Neural progenitor cell (in vitro differentiated cells): Measurements from ENCODE around the gene PTPRT. TPM values are rescaled to one million over a fixed set of nuclear protein-coding genes. Genes with fewer than 3 reads are reported as not detected.

ENCODE experiments used
- DNase-seq: peaks from one replicate; pipeline ENCODE4 v3.0.0-alpha.2; 2016; ENCODE audit warnings: low spot score
- H2AFZ ChIP-seq: fragments of 200-600 bp; sonication (generic); replicated peaks from 2 replicates; pipeline ENCODE4 v1.6.1; 2016; ENCODE audit warnings: antibody characterized with exemption
- H3F3A ChIP-seq: fragments of 200-600 bp; sonication (generic); 2 replicates; pipeline ENCODE4 v1.6.1; 2016; ENCODE audit warnings: antibody characterized with exemption, low read depth
- H3K27ac ChIP-seq: fragments of 200-600 bp; sonication (generic); 2 replicates; pipeline ENCODE4 v1.5.1; 2016; ENCODE audit warnings: mild to moderate bottlenecking
- H3K27me3 ChIP-seq: fragments of 200-600 bp; sonication (generic); 2 replicates; pipeline ENCODE4 v1.6.1; 2016; ENCODE audit warnings: mild to moderate bottlenecking, moderate library complexity
- H3K36me3 ChIP-seq: fragments of 200-600 bp; sonication (generic); 2 replicates; pipeline ENCODE4 v1.5.1; 2016
- H3K4me1 ChIP-seq: fragments of 200-600 bp; sonication (generic); 2 replicates; pipeline ENCODE4 v1.6.1; 2016; ENCODE audit warnings: mixed run types
- H3K4me2 ChIP-seq: fragments of 200-600 bp; sonication (generic); 2 replicates; pipeline ENCODE4 v1.6.1; 2016
- H3K4me3 ChIP-seq: fragments of 200-600 bp; sonication (generic); 2 replicates; pipeline ENCODE4 v1.5.1; 2016
- H3K79me2 ChIP-seq: fragments of 200-600 bp; sonication (generic); 2 replicates; pipeline ENCODE4 v1.6.1; 2016; ENCODE audit warnings: low read depth
- H3K9ac ChIP-seq: fragments of 200-600 bp; sonication (generic); 2 replicates; pipeline ENCODE4 v1.6.1; 2016
- H3K9me3 ChIP-seq: fragments of 200-600 bp; sonication (generic); 2 replicates; pipeline ENCODE4 v1.5.1; 2016; ENCODE audit warnings: low read depth
- H4K20me1 ChIP-seq: fragments of 200-600 bp; sonication (generic); 2 replicates; pipeline ENCODE4 v1.6.1; 2016; ENCODE audit warnings: low read depth
- H3K27ac Mint-ChIP-seq: 3 replicates; pipeline ENCODE4 v1.8.0; 2021; ENCODE audit warnings: mixed read lengths
- H3K27me3 Mint-ChIP-seq: 2 replicates; pipeline ENCODE4 v1.8.0; 2022; ENCODE audit warnings: low read depth, mild to moderate bottlenecking, inconsistent platforms, moderate library complexity, mixed read lengths; ENCODE audit not compliant: insufficient read depth
- H3K36me3 Mint-ChIP-seq: 3 replicates; pipeline ENCODE4 v1.8.0; 2021; ENCODE audit warnings: mixed read lengths
- H3K4me1 Mint-ChIP-seq: 3 replicates; pipeline ENCODE4 v1.8.0; 2021; ENCODE audit warnings: mixed read lengths
- H3K4me3 Mint-ChIP-seq: 3 replicates; pipeline ENCODE4 v1.8.0; 2021; ENCODE audit warnings: mild to moderate bottlenecking, moderate library complexity, mixed read lengths
- H3K9me3 Mint-ChIP-seq: 3 replicates; pipeline ENCODE4 v1.8.0; 2020; ENCODE audit warnings: mixed read lengths
- EZH2 ChIP-seq: fragments of 200-600 bp; sonication (generic); IDR thresholded peaks from 2 replicates; pipeline ENCODE4 v1.6.1; 2017; ENCODE audit warnings: antibody characterized with exemption, mild to moderate bottlenecking, moderate library complexity
- EZH2phosphoT487 ChIP-seq: fragments of 200-600 bp; sonication (generic); IDR thresholded peaks from 2 replicates; pipeline ENCODE4 v1.6.1; 2017; ENCODE audit warnings: antibody characterized with exemption
- total RNA-seq: library from RNA; depleted of rRNA; stranded (reverse); fragments of >200 nt; gene quantifications from 2 replicates; pipeline ENCODE4 v1.2.3, GENCODE V29; 2015; ENCODE audit warnings: low replicate concordance
- TF ChIP-seq, protein P1 (sequence below): fragments of 200-600 bp; sonication (generic); IDR thresholded peaks from 2 replicates; pipeline ENCODE4 v1.5.1; 2017; ENCODE audit warnings: antibody characterized with exemption, mild to moderate bottlenecking

Gene PTPRT
- total RNA-seq, 1 donor from 2014 or later = 1.1 TPM

DNA sequence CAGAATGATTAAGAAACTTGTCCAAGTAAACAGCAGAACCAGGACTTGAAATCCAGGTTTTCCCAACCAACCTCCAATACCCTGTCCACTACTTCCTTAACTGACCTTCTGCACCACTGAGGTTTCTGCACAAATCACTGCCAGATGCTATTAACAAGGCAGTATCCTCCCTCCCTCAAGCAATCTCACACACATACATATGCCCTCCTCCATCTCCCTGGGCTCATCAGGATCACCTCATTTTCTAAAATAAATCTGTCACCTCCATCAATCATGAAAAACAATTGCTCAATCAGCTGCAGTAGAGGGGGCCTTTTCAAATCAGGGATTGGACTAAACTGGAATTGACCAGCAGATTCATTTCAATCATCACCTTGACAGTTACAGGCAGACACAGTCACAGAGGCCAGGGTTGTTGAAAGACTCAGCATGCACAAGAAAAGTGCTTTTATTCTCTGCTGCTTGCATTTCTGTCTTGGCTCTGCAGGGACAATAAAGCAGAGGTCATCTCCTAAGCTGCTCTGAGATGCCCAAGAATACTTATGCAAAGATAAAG lies 539.4 kb downstream of the PTPRT start:
- H3K9me3 Mint-ChIP-seq = peaks cover 6% of the 10 kb centered on the region
- H3K4me3 Mint-ChIP-seq = no peak overlapping the region
- peaks cover 2% of the 10 kb centered on the region for H3K36me3 Mint-ChIP-seq
- DNase-seq = no peak
- Histone ChIP-seq H3K4me2 (no peak overlapping the region), H3K79me2 (no peaks in the 10 kb centered on the region), H3K36me3 (no peaks in the 10 kb centered on the region), H3K9me3 (no peaks in the 10 kb centered on the region), H3F3A (no peaks in the 10 kb centered on the region), H3K4me1 (no peaks in the 10 kb centered on the region), H2AFZ (no peak overlapping the region), H3K9ac (no peak overlapping the region), H4K20me1 (no peaks in the 10 kb centered on the region), H3K27me3 (no peaks in the 10 kb centered on the region), H3K4me3 (no peak overlapping the region), H3K27ac (no peak overlapping the region)
- H3K27ac Mint-ChIP-seq = no peak overlapping the region
- TF ChIP-seq, protein P1, sequence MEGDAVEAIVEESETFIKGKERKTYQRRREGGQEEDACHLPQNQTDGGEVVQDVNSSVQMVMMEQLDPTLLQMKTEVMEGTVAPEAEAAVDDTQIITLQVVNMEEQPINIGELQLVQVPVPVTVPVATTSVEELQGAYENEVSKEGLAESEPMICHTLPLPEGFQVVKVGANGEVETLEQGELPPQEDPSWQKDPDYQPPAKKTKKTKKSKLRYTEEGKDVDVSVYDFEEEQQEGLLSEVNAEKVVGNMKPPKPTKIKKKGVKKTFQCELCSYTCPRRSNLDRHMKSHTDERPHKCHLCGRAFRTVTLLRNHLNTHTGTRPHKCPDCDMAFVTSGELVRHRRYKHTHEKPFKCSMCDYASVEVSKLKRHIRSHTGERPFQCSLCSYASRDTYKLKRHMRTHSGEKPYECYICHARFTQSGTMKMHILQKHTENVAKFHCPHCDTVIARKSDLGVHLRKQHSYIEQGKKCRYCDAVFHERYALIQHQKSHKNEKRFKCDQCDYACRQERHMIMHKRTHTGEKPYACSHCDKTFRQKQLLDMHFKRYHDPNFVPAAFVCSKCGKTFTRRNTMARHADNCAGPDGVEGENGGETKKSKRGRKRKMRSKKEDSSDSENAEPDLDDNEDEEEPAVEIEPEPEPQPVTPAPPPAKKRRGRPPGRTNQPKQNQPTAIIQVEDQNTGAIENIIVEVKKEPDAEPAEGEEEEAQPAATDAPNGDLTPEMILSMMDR = no peak
- TF ChIP-seq EZH2 (no peak), EZH2phosphoT487 (no peak)
- peaks cover 27% of the 10 kb centered on the region for H3K4me1 Mint-ChIP-seq
- H3K27me3 Mint-ChIP-seq = peaks cover 16% of the 10 kb centered on the region

DNA sequence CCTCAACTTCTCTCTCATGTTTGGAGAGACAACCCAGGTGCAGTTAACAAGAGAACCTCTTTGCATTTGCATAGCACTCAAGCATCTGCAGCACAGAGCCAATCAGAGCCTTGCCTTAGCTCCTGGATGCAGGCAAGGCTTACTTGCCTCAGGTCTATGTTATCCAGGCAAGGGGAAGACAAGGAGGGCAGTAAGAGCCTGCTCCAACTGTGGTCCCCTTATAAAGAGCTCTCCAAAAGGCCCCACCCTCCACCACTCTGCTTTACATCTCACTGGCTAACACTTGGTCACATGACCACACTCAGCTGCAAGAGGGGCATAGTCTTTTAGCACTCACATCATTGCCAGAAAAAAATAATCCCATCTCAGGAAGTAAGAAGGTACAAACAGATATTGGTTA lies 540.0 kb downstream of the PTPRT start:
- Histone ChIP-seq H2AFZ (no peak overlapping the region), H3K36me3 (no peaks in the 10 kb centered on the region), H3K9me3 (no peaks in the 10 kb centered on the region), H3K4me1 (no peaks in the 10 kb centered on the region), H3K79me2 (no peaks in the 10 kb centered on the region), H4K20me1 (no peaks in the 10 kb centered on the region), H3K4me3 (no peak overlapping the region), H3K27me3 (no peaks in the 10 kb centered on the region), H3K27ac (no peak overlapping the region), H3K9ac (no peak overlapping the region), H3F3A (no peaks in the 10 kb centered on the region), H3K4me2 (no peak overlapping the region)
- Mint-ChIP-seq H3K4me1 (peaks cover 27% of the 10 kb centered on the region), H3K4me3 (no peak overlapping the region), H3K36me3 (peaks cover 2% of the 10 kb centered on the region), H3K9me3 (peaks cover 6% of the 10 kb centered on the region), H3K27ac (no peak overlapping the region), H3K27me3 (peaks cover 18% of the 10 kb centered on the region)
- TF ChIP-seq EZH2 (no peak), EZH2phosphoT487 (no peak)
- TF ChIP-seq, protein P1 = no peak
- DNase-seq = no peak

DNA sequence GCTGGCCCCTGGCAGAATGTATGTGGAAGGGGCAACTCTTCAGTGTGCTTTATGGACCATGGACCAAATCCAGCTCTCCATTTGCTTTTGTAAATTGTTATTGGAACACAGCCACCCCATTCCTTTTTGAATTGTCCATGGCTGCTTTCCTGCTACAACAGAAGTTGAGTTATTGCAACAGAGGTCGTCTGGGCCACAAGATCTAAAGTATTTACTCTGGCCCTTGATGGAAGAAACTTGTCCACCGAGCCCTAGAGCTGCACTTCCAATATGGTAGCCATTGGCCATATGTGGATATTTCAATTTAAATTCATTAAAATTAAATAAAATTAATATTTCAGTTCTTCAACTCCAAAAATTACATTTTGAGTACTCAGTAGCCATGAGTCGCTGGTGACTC lies 543.5 kb downstream of the PTPRT start:
- H3K36me3 Mint-ChIP-seq = peaks cover 2% of the 10 kb centered on the region
- Histone ChIP-seq H3K27me3 (no peaks in the 10 kb centered on the region), H3K4me1 (no peaks in the 10 kb centered on the region), H4K20me1 (no peaks in the 10 kb centered on the region), H3K27ac (no peak overlapping the region), H3F3A (no peaks in the 10 kb centered on the region), H3K36me3 (no peaks in the 10 kb centered on the region), H3K79me2 (no peaks in the 10 kb centered on the region), H3K4me2 (no peak overlapping the region), H3K9ac (no peak overlapping the region), H3K9me3 (no peaks in the 10 kb centered on the region), H2AFZ (no peak overlapping the region), H3K4me3 (no peak overlapping the region)
- TF ChIP-seq EZH2phosphoT487 (no peak), EZH2 (no peak)
- TF ChIP-seq, protein P1 = no peak
- peaks cover 18% of the 10 kb centered on the region for H3K4me1 Mint-ChIP-seq
- H3K9me3 Mint-ChIP-seq = peaks cover 6% of the 10 kb centered on the region
- no peak overlapping the region for H3K4me3 Mint-ChIP-seq
- peaks cover 19% of the 10 kb centered on the region for H3K27me3 Mint-ChIP-seq
- no peak for DNase-seq
- H3K27ac Mint-ChIP-seq = no peak overlapping the region
